ENCODE results near the gene POC1A.

Gene POC1A

GRCh38 chr3:52175416-52176179 lies 21.4 kb upstream of the POC1A start:
- Histone ChIP-seq H3K27ac (ENCODE audit: poor library complexity, severe bottlenecking) (no peak overlapping the region), H3K9me3 (ENCODE audit: severe bottlenecking) (no peaks in the 10 kb centered on the region), H3K4me1 (ENCODE audit: insufficient read depth, poor library complexity, severe bottlenecking) (no peaks in the 10 kb centered on the region), H3K27me3 (ENCODE audit: insufficient read depth, poor library complexity, severe bottlenecking) (no peaks in the 10 kb centered on the region), H3K4me3 (ENCODE audit: severe bottlenecking) (no peak overlapping the region), H3K36me3 (ENCODE audit: low read depth) (no peaks in the 10 kb centered on the region)
- ATAC-seq (ENCODE audit: low read depth) (no peak), DNase-seq (ENCODE audit: low spot score) (no peak)
- TF ChIP-seq, protein P1, sequence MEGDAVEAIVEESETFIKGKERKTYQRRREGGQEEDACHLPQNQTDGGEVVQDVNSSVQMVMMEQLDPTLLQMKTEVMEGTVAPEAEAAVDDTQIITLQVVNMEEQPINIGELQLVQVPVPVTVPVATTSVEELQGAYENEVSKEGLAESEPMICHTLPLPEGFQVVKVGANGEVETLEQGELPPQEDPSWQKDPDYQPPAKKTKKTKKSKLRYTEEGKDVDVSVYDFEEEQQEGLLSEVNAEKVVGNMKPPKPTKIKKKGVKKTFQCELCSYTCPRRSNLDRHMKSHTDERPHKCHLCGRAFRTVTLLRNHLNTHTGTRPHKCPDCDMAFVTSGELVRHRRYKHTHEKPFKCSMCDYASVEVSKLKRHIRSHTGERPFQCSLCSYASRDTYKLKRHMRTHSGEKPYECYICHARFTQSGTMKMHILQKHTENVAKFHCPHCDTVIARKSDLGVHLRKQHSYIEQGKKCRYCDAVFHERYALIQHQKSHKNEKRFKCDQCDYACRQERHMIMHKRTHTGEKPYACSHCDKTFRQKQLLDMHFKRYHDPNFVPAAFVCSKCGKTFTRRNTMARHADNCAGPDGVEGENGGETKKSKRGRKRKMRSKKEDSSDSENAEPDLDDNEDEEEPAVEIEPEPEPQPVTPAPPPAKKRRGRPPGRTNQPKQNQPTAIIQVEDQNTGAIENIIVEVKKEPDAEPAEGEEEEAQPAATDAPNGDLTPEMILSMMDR (IDR thresholded peaks at IDR 0.05; ENCODE audit: poor library complexity, severe bottlenecking) = no peak

DNA sequence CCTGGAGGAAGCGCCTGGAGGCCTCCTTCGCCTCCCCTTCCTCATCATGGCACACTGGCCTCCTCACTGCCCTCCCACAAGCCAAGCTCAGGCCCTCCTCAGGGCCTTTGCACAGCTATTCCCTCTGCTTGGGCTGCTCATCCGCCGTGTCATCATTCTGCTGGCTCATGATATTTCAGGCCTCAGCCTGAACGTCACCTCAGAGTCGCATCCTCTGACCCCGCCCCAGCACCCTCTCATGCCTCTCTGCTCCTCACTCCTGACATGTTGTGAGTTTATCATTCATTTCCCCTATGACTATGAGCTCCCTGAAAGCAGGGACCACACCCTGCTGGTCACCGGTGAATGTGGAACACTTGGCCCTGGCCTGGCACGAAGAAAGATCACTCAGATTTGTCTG lies 20.7 kb upstream of the POC1A start:
- no peak overlapping the region for H3K27ac ChIP-seq (ENCODE audit: poor library complexity, severe bottlenecking)
- H3K4me3 ChIP-seq (ENCODE audit: severe bottlenecking) = no peak overlapping the region
- no peaks in the 10 kb centered on the region for H3K36me3 ChIP-seq (ENCODE audit: low read depth)
- ATAC-seq (ENCODE audit: low read depth) (no peak), DNase-seq (ENCODE audit: low spot score) (no peak)
- no peaks in the 10 kb centered on the region for H3K4me1 ChIP-seq (ENCODE audit: insufficient read depth, poor library complexity, severe bottlenecking)
- H3K27me3 ChIP-seq (ENCODE audit: insufficient read depth, poor library complexity, severe bottlenecking) = no peaks in the 10 kb centered on the region
- no peaks in the 10 kb centered on the region for H3K9me3 ChIP-seq (ENCODE audit: severe bottlenecking)
- TF ChIP-seq, protein P1 (IDR thresholded peaks at IDR 0.05; ENCODE audit: poor library complexity, severe bottlenecking) = no peak

DNA sequence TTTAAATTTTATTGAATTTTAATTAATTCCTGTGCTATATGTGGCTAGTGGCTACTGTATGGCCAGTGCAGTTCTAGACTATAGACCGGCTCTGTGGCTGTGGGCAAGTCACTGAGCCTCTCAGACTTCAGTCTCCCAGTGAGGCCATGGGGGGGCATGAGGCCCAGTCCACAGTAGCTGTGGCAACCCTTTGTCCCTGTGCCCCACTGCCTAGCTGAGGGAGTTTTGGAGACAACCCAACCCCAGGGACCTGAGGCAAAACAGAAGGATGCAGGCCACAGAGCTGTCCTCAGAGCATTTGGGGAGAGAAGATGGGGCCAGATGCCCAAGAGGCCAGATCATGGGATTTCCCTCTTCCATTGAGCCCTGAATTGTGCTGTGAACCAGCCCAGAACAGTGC lies 18.9 kb upstream of the POC1A start:
- ATAC-seq (ENCODE audit: low read depth) (no peak), DNase-seq (ENCODE audit: low spot score) (no peak)
- Histone ChIP-seq H3K9me3 (ENCODE audit: severe bottlenecking) (no peaks in the 10 kb centered on the region), H3K27ac (ENCODE audit: poor library complexity, severe bottlenecking) (no peak overlapping the region), H3K36me3 (ENCODE audit: low read depth) (no peaks in the 10 kb centered on the region), H3K4me3 (ENCODE audit: severe bottlenecking) (no peak overlapping the region), H3K27me3 (ENCODE audit: insufficient read depth, poor library complexity, severe bottlenecking) (no peaks in the 10 kb centered on the region), H3K4me1 (ENCODE audit: insufficient read depth, poor library complexity, severe bottlenecking) (no peaks in the 10 kb centered on the region)
- TF ChIP-seq, protein P1 (IDR thresholded peaks at IDR 0.05; ENCODE audit: poor library complexity, severe bottlenecking) = no peak

- DNase-seq (ENCODE audit: low spot score) (no peak), ATAC-seq (ENCODE audit: low read depth) (no peak)
- Histone ChIP-seq H3K4me1 (ENCODE audit: insufficient read depth, poor library complexity, severe bottlenecking) (no peaks in the 10 kb centered on the region), H3K27me3 (ENCODE audit: insufficient read depth, poor library complexity, severe bottlenecking) (no peaks in the 10 kb centered on the region), H3K27ac (ENCODE audit: poor library complexity, severe bottlenecking) (no peak overlapping the region), H3K36me3 (ENCODE audit: low read depth) (no peaks in the 10 kb centered on the region), H3K9me3 (ENCODE audit: severe bottlenecking) (no peaks in the 10 kb centered on the region), H3K4me3 (ENCODE audit: severe bottlenecking) (no peak overlapping the region)
- TF ChIP-seq, protein P1 (IDR thresholded peaks at IDR 0.05; ENCODE audit: poor library complexity, severe bottlenecking) = no peak
Observed at GRCh38 chr3:52172262-52172757, 18.1 kb upstream of the POC1A start.
